Measurements from ENCODE around the gene SLC2A13.

Gene SLC2A13

DNA sequence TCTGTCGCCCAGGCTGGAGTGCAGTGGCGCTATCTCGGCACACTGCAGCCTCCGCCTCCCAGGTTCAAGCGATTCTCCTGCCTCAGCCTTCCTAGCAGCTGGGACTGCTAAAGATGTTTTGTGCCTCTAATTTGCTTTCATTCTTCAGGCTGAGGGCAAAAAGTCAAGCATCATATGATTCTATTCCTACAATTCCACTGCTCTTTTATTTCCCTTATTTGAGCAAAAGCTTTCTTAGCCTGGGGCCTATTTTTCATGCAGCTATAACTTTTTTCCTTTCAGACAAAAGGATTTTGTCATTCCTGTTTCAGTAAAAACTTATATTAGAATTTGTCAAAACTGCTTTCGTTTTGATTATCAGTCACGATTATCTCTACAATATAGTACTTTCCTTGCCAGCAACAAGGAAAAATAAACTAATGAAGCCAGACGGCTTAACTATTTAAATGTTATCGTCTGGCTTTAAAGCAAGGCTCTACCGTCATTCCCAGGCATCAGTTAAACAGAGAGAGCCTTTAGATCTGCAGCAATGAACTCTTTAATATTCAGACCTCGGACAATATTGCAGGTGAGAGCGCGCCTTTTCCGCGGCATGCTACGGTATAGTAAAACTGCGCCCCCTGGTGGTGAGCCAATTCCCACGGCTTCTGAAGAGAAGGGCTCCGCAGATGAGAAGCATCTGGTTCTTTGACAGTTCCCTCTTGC lies 1.4 kb upstream of the SLC2A13 start:
- in situ Hi-C loops (cut with MboI; ENCODE audit: low pct_unique_long_range_greater_than_20kb, low sequenced_read_pairs, unreplicated experiment), result loop anchor here (25.0 kb wide), 3 partner anchors 95 to 495 kb away; partner anchors contain the start of gene ABCD2
- peak; percentile 76 for DNase-seq (ENCODE audit: low spot score)
- peak; percentile 77 for TF ChIP-seq CTCF (IDR thresholded peaks at IDR 0.05; ENCODE audit: extremely low read depth, insufficient read depth, missing control alignments)

DNA sequence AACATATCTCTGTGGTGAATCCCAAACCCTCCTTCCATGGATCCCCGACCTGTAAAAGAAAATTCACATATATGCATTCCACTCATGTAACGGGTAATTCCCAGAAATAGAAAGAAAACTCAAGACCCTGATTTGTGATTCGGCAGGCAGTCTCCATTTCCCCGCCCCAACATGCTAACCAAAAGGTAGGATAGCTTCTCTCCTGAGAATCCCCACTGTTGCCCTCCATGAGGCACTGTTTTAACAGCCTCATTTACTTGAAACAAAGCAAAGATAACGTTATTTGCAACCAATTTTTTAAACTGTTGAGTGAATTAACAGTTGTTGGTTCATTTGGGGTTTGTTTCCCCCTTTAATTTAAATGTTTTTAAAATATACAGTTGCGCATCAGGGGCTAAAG lies 774 bp upstream of the SLC2A13 start:
- in situ Hi-C loops (cut with MboI; ENCODE audit: low pct_unique_long_range_greater_than_20kb, low sequenced_read_pairs, unreplicated experiment), result loop anchor here (25.0 kb wide), 3 partner anchors 94 to 494 kb away; partner anchors contain the start of gene ABCD2
- TF ChIP-seq CTCF (IDR thresholded peaks at IDR 0.05; ENCODE audit: extremely low read depth, insufficient read depth, missing control alignments), result no peak
- DNase-seq (ENCODE audit: low spot score), result no peak

GRCh38 chr12:40106202-40106533 lies 287 bp upstream of the SLC2A13 start:
- in situ Hi-C loops (cut with MboI; ENCODE audit: low pct_unique_long_range_greater_than_20kb, low sequenced_read_pairs, unreplicated experiment), result loop anchor here (25.0 kb wide), 3 partner anchors 94 to 494 kb away; partner anchors contain the start of gene ABCD2
- DNase-seq (ENCODE audit: low spot score), result no peak

GRCh38 chr12:40105265-40105514 lies 691 bp downstream of the SLC2A13 start:
- in situ Hi-C loops (cut with MboI; ENCODE audit: low pct_unique_long_range_greater_than_20kb, low sequenced_read_pairs, unreplicated experiment), result loop anchor here (25.0 kb wide), 3 partner anchors 93 to 493 kb away; partner anchors contain the start of gene ABCD2
- DNase-seq (ENCODE audit: low spot score), result no peak
- no peak for TF ChIP-seq CTCF (IDR thresholded peaks at IDR 0.05; ENCODE audit: extremely low read depth, insufficient read depth, missing control alignments)

More at GRCh38 chr12:40106202-40106533, 287 bp upstream of the SLC2A13 start:
- TF ChIP-seq CTCF (IDR thresholded peaks at IDR 0.05; ENCODE audit: extremely low read depth, insufficient read depth, missing control alignments), result no peak

DNA sequence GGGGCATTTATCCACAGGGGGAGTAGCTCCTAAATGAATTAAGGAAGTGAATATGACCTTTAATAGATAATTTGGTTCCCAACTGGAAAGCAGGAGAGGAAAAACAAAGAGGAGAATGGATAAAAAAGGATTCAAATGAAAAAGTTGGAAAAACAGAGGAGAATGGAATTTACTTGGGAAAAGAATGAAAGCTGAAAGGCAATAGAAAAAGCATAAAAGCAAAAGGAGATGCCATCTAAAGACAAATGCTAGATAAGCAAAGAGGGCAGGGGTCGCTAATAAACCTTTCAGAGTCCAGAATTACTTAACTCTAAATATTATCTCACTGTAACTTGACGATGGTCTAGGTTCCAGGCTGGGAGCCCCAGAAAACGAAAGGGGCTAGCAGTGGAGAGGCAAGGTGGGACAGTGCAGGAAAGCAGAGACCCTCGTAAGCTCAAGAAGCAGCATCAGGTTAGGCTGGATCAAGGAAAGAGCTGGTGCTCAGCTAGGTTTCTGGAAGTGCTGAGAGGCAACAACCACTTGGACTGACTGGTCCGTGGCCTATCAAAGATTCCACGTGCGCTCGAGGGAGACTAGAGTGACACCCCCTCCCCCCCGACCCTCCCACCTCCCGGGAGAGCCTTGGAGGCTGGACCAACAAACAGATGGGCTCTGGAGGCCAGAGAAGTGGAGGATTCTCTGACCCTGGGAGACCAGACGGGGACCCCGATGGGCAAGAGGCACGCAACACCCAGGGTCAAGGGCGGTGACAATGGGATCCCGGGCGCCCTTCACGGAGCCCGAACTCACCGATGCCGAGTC lies 1.2 kb downstream of the SLC2A13 start:
- in situ Hi-C loops (cut with MboI; ENCODE audit: low pct_unique_long_range_greater_than_20kb, low sequenced_read_pairs, unreplicated experiment), result loop anchor here (25.0 kb wide), 3 partner anchors 92 to 492 kb away; partner anchors contain the start of gene ABCD2
- peak; percentile 10 for DNase-seq (ENCODE audit: low spot score)

GRCh38 chr12:40103043-40103442 lies 2.8 kb downstream of the SLC2A13 start:
- in situ Hi-C loops (cut with MboI; ENCODE audit: low pct_unique_long_range_greater_than_20kb, low sequenced_read_pairs, unreplicated experiment), result loop anchor here (25.0 kb wide), 3 partner anchors 91 to 491 kb away; partner anchors contain the start of gene ABCD2
- DNase-seq (ENCODE audit: low spot score), result no peak

More for the DNA sequence above, 1.2 kb downstream of the SLC2A13 start:
- TF ChIP-seq CTCF (IDR thresholded peaks at IDR 0.05; ENCODE audit: extremely low read depth, insufficient read depth, missing control alignments), result no peak

More at GRCh38 chr12:40103043-40103442, 2.8 kb downstream of the SLC2A13 start:
- no peak for TF ChIP-seq CTCF (IDR thresholded peaks at IDR 0.05; ENCODE audit: extremely low read depth, insufficient read depth, missing control alignments)
